MM.1S (cell line): Measurements from ENCODE around the gene TSPEAR.

Experiments
- EZH2 ChIP-seq: fragments of 300-600 bp; sonication (generic); optimal IDR thresholded peaks from 2 replicates; pipeline ENCODE3; 2017; ENCODE audit warnings: low read depth, mild to moderate bottlenecking, antibody characterized with exemption, low read length, mixed read lengths
- TF ChIP-seq, protein P1 (sequence below): fragments of 300-600 bp; sonication (generic); IDR thresholded peaks from 2 replicates; pipeline ENCODE4 v1.5.1; 2016; ENCODE audit warnings: antibody characterized with exemption, low read length, mixed read lengths

GRCh38 chr21:44702111-44702972, 9.0 kb downstream of the TSPEAR start:
- TF ChIP-seq, protein P1, sequence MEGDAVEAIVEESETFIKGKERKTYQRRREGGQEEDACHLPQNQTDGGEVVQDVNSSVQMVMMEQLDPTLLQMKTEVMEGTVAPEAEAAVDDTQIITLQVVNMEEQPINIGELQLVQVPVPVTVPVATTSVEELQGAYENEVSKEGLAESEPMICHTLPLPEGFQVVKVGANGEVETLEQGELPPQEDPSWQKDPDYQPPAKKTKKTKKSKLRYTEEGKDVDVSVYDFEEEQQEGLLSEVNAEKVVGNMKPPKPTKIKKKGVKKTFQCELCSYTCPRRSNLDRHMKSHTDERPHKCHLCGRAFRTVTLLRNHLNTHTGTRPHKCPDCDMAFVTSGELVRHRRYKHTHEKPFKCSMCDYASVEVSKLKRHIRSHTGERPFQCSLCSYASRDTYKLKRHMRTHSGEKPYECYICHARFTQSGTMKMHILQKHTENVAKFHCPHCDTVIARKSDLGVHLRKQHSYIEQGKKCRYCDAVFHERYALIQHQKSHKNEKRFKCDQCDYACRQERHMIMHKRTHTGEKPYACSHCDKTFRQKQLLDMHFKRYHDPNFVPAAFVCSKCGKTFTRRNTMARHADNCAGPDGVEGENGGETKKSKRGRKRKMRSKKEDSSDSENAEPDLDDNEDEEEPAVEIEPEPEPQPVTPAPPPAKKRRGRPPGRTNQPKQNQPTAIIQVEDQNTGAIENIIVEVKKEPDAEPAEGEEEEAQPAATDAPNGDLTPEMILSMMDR: no peak
- no peak for TF ChIP-seq EZH2
